Tibial nerve (tissue), 4 donors: ENCODE data around the gene HDGF.

ENCODE experiments used
- EP300 ChIP-seq, 2 donors: sonication (generic); formaldehyde crosslinking; IDR thresholded peaks; one replicate each; pipeline ENCODE4 v1.6.1; 2017; ENCODE audit warnings: antibody characterized with exemption in 2 of 2, mild to moderate bottlenecking in 1 of 2
- POLR2A ChIP-seq, 2 donors: fragments of 450-650 bp; IDR thresholded peaks; one replicate each; pipeline ENCODE4 v1.6.1; 2017; ENCODE audit warnings: antibody characterized with exemption in 2 of 2, mild to moderate bottlenecking in 2 of 2, moderate library complexity in 2 of 2
- TF ChIP-seq, protein P1 (sequence below), 5 experiments: fragments of 200-600 bp in 3 of 5; fragments of 450-650 bp in 2 of 5; sonication (generic) in 3 of 5; IDR thresholded peaks; one replicate each; pipeline ENCODE4 v1.5.1; 2016 to 2019; ENCODE audit warnings: antibody characterized with exemption in 5 of 5, mild to moderate bottlenecking in 3 of 5, moderate library complexity in 2 of 5

- TF ChIP-seq, protein P1, sequence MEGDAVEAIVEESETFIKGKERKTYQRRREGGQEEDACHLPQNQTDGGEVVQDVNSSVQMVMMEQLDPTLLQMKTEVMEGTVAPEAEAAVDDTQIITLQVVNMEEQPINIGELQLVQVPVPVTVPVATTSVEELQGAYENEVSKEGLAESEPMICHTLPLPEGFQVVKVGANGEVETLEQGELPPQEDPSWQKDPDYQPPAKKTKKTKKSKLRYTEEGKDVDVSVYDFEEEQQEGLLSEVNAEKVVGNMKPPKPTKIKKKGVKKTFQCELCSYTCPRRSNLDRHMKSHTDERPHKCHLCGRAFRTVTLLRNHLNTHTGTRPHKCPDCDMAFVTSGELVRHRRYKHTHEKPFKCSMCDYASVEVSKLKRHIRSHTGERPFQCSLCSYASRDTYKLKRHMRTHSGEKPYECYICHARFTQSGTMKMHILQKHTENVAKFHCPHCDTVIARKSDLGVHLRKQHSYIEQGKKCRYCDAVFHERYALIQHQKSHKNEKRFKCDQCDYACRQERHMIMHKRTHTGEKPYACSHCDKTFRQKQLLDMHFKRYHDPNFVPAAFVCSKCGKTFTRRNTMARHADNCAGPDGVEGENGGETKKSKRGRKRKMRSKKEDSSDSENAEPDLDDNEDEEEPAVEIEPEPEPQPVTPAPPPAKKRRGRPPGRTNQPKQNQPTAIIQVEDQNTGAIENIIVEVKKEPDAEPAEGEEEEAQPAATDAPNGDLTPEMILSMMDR (IDR thresholded peaks at IDR 0.05): no peak
- TF ChIP-seq POLR2A (IDR thresholded peaks at IDR 0.05): no peak
- no peak for TF ChIP-seq EP300 (IDR thresholded peaks at IDR 0.05)
Observed at GRCh38 chr1:156796340-156797097, 45.0 kb upstream of the HDGF start.
